ENCODE data around the gene HTT-AS. TPM values are rescaled to one million over a fixed set of nuclear protein-coding genes. Genes with fewer than 3 reads are reported as not detected.

The HTT-AS gene
- not detected in 3 replicates for total RNA-seq

- peak; percentile 95 to 98 for DNase-seq (ENCODE audit: low spot score in 2 of 2, unreplicated experiment in 2 of 2)
- Mint-ChIP-seq H3K27ac (peak within 1 kb of the TSS; percentile 99), H3K4me3 (peak within 1 kb of the TSS; percentile 92), H3K36me3 (no peaks in the 10 kb centered on the region), H3K27me3 (ENCODE audit: low read depth) (no peaks in the 10 kb centered on the region), H3K9me3 (no peaks in the 10 kb centered on the region), H3K4me1 (peaks cover 20% of the 10 kb centered on the region)
- TF ChIP-seq CTCF (IDR thresholded peaks at IDR 0.05; ENCODE audit: unreplicated experiment): no peak
Measured at GRCh38 chr4:3074078-3074845, at the start of gene HTT-AS, which contains the start of gene HTT. Gene HTT-AS, minus strand, starts transcription at chr4:3074538. Gene HTT, plus strand, starts transcription at chr4:3074681. Its CDS starts 145 bp downstream, at chr4:3074826.

GRCh38 chr4:3123181-3123671 lies 48.9 kb upstream of the HTT-AS start:
- Mint-ChIP-seq H3K27me3 (ENCODE audit: low read depth) (no peaks in the 10 kb centered on the region), H3K4me1 (peaks cover 21% of the 10 kb centered on the region), H3K4me3 (no peak overlapping the region), H3K36me3 (peaks cover 35% of the 10 kb centered on the region), H3K9me3 (no peaks in the 10 kb centered on the region), H3K27ac (peak overlapping the region; percentile 81)
- no peak for TF ChIP-seq CTCF (IDR thresholded peaks at IDR 0.05; ENCODE audit: unreplicated experiment)
- DNase-seq (ENCODE audit: low spot score in 2 of 2, unreplicated experiment in 2 of 2): no peak

GRCh38 chr4:3122081-3122563 lies 47.8 kb upstream of the HTT-AS start:
- TF ChIP-seq CTCF (IDR thresholded peaks at IDR 0.05; ENCODE audit: unreplicated experiment): no peak
- Mint-ChIP-seq H3K27me3 (ENCODE audit: low read depth) (no peaks in the 10 kb centered on the region), H3K36me3 (peaks cover 28% of the 10 kb centered on the region), H3K4me1 (peaks cover 21% of the 10 kb centered on the region), H3K4me3 (peak overlapping the region; percentile 6), H3K9me3 (no peaks in the 10 kb centered on the region), H3K27ac (peak overlapping the region; percentile 95)
- no peak for DNase-seq (ENCODE audit: low spot score in 2 of 2, unreplicated experiment in 2 of 2)

- Mint-ChIP-seq H3K36me3 (peaks cover 23% of the 10 kb centered on the region), H3K9me3 (no peaks in the 10 kb centered on the region), H3K4me3 (no peak overlapping the region), H3K27ac (peak overlapping the region; percentile 95), H3K27me3 (ENCODE audit: low read depth) (no peaks in the 10 kb centered on the region), H3K4me1 (peaks cover 21% of the 10 kb centered on the region)
- no peak for TF ChIP-seq CTCF (IDR thresholded peaks at IDR 0.05; ENCODE audit: unreplicated experiment)
- DNase-seq (ENCODE audit: low spot score in 2 of 2, unreplicated experiment in 2 of 2): no peak
Measured at GRCh38 chr4:3121596-3121995, 47.3 kb upstream of the HTT-AS start.

GRCh38 chr4:3121110-3121509 lies 46.8 kb upstream of the HTT-AS start:
- DNase-seq (ENCODE audit: low spot score in 2 of 2, unreplicated experiment in 2 of 2): no peak
- no peaks in the 10 kb centered on the region for H3K9me3 Mint-ChIP-seq
- peaks cover 26% of the 10 kb centered on the region for H3K36me3 Mint-ChIP-seq
- no peak for TF ChIP-seq CTCF (IDR thresholded peaks at IDR 0.05; ENCODE audit: unreplicated experiment)
- no peaks in the 10 kb centered on the region for H3K27me3 Mint-ChIP-seq (ENCODE audit: low read depth)
- H3K4me1 Mint-ChIP-seq: peaks cover 21% of the 10 kb centered on the region
- H3K27ac Mint-ChIP-seq: no peak overlapping the region
- no peak overlapping the region for H3K4me3 Mint-ChIP-seq

Data from mesothelial cell of epicardium (in vitro differentiated cells).